WTC11 (cell line): ENCODE measurements around the gene FAM117B. TPM values are rescaled to one million over a fixed set of nuclear protein-coding genes. Genes with fewer than 3 reads are reported as not detected.

Source experiments
- ATAC-seq: fragments of 200-7000 bp; cut with Tn5 transposase; 2 replicates; pipeline ENCODE4 v1.10.0; 2021; ENCODE audit warnings: mild to moderate bottlenecking, moderate library complexity
- CTCF ChIA-PET: fragments of 300-600 bp; sonication (Branson Sonifier 250); formaldehyde crosslinking; loops from one replicate; lab custom pipeline; 2021; ENCODE audit warnings: antibody characterized with exemption; lab: Charles Lee
- POLR2A ChIA-PET: fragments of 350-600 bp; sonication (Branson Sonifier 250); formaldehyde crosslinking; loops from one replicate; lab custom pipeline; 2021; ENCODE audit warnings: antibody characterized with exemption; lab: Charles Lee
- DNase-seq: peaks from one replicate; pipeline ENCODE4 v3.0.0; 2021; ENCODE audit warnings: low spot score
- H3K27ac Mint-ChIP-seq: 2 replicates; pipeline ENCODE4 v1.8.0; 2021; ENCODE audit warnings: mixed read lengths
- H3K27me3 Mint-ChIP-seq: 2 replicates; pipeline ENCODE4 v1.8.0; 2021; ENCODE audit warnings: low read depth, mild to moderate bottlenecking, moderate library complexity, mixed read lengths
- H3K36me3 Mint-ChIP-seq: 2 replicates; pipeline ENCODE4 v1.8.0; 2021; ENCODE audit warnings: mixed read lengths
- H3K4me1 Mint-ChIP-seq: 2 replicates; pipeline ENCODE4 v1.8.0; 2022; ENCODE audit warnings: mixed read lengths
- H3K4me3 Mint-ChIP-seq: 2 replicates; pipeline ENCODE4 v1.8.0; 2021; ENCODE audit warnings: mild to moderate bottlenecking, moderate library complexity, mixed read lengths
- H3K9me3 Mint-ChIP-seq: 2 replicates; pipeline ENCODE4 v1.8.0; 2021; ENCODE audit warnings: mixed read lengths
- CBFB ChIP-seq: sonication (generic); formaldehyde crosslinking; IDR thresholded peaks from 2 replicates; pipeline ENCODE4 v1.8.1; 2022; ENCODE audit warnings: mild to moderate bottlenecking, low read depth, missing genetic modification reagents
- CREB1 ChIP-seq: sonication (generic); formaldehyde crosslinking; IDR thresholded peaks from 2 replicates; pipeline ENCODE4 v1.8.0; 2023; ENCODE audit warnings: mild to moderate bottlenecking, missing genetic modification reagents
- CREM ChIP-seq: sonication (generic); formaldehyde crosslinking; IDR thresholded peaks from 2 replicates; pipeline ENCODE4 v1.8.1; 2022; ENCODE audit warnings: mild to moderate bottlenecking, missing genetic modification reagents, moderate library complexity
- FOXP1 ChIP-seq: sonication (generic); formaldehyde crosslinking; IDR thresholded peaks from 2 replicates; pipeline ENCODE4 v1.8.0; 2022; ENCODE audit warnings: missing genetic modification reagents, mild to moderate bottlenecking, moderate library complexity, borderline replicate concordance
- GTF2I ChIP-seq: fragments of 250-450 bp; sonication (Bioruptor Pico); conservative IDR thresholded peaks from 2 replicates; pipeline ENCODE4 v1.4.0; 2021; ENCODE audit warnings: mild to moderate bottlenecking
- HMGA2 ChIP-seq: fragments of 250-450 bp; sonication (Bioruptor Pico); IDR thresholded peaks from 2 replicates; pipeline ENCODE4 v1.4.0; 2021; ENCODE audit warnings: mild to moderate bottlenecking, moderate library complexity
- JUN ChIP-seq: sonication (generic); formaldehyde crosslinking; IDR thresholded peaks from 2 replicates; pipeline ENCODE4 v1.8.0; 2023; ENCODE audit warnings: mild to moderate bottlenecking, missing genetic modification reagents
- KAT7 ChIP-seq: sonication (generic); formaldehyde crosslinking; IDR thresholded peaks from 2 replicates; pipeline ENCODE4 v1.8.1; 2023; ENCODE audit warnings: missing genetic modification reagents, mild to moderate bottlenecking, borderline replicate concordance
- NFATC4 ChIP-seq: fragments of 250-450 bp; sonication (Bioruptor Pico); IDR thresholded peaks from 2 replicates; pipeline ENCODE4 v1.9.0; 2021; ENCODE audit warnings: mild to moderate bottlenecking
- NR2C2 ChIP-seq: sonication (generic); formaldehyde crosslinking; IDR thresholded peaks from 2 replicates; pipeline ENCODE4 v1.8.0; 2022; ENCODE audit warnings: mild to moderate bottlenecking, missing genetic modification reagents
- SP1 ChIP-seq: sonication (generic); formaldehyde crosslinking; conservative IDR thresholded peaks from 2 replicates; pipeline ENCODE4 v1.8.1; 2022; ENCODE audit warnings: missing genetic modification reagents
- TCF7 ChIP-seq: sonication (generic); formaldehyde crosslinking; IDR thresholded peaks from 2 replicates; pipeline ENCODE4 v1.8.0; 2022; ENCODE audit warnings: mild to moderate bottlenecking, low read depth, missing genetic modification reagents, moderate library complexity
- ZNF121 ChIP-seq: sonication (generic); formaldehyde crosslinking; IDR thresholded peaks from 2 replicates; pipeline ENCODE4 v1.8.0; 2023; ENCODE audit warnings: missing genetic modification reagents
- total RNA-seq: library from RNA; stranded (reverse); gene quantifications from 3 replicates; pipeline ENCODE4 v1.2.3, GENCODE V29; 2021
- TF ChIP-seq, protein P1 (sequence below): fragments of 200-600 bp; IDR thresholded peaks from 2 replicates; pipeline ENCODE4 v1.8.0; 2022; ENCODE audit warnings: antibody characterized with exemption
- TF ChIP-seq, protein P2 (sequence below): fragments of 250-450 bp; sonication (Bioruptor Pico); IDR thresholded peaks from 2 replicates; pipeline ENCODE4 v2.1.2; 2022; ENCODE audit warnings: mild to moderate bottlenecking, moderate library complexity
- TF ChIP-seq, protein P3 (sequence below): sonication (generic); formaldehyde crosslinking; IDR thresholded peaks from 2 replicates; pipeline ENCODE4 v1.8.1; 2022; ENCODE audit warnings: low read depth, mild to moderate bottlenecking, moderate library complexity, missing genetic modification reagents, borderline replicate concordance
- TF ChIP-seq, protein P4 (sequence below): fragments of 250-450 bp; sonication (Bioruptor Pico); conservative IDR thresholded peaks from 2 replicates; pipeline ENCODE4 v1.9.0; 2021; ENCODE audit warnings: mild to moderate bottlenecking
- TF ChIP-seq, protein P5 (sequence below): sonication (generic); formaldehyde crosslinking; IDR thresholded peaks from 2 replicates; pipeline ENCODE4 v1.8.1; 2023; ENCODE audit warnings: mild to moderate bottlenecking, missing genetic modification reagents, moderate library complexity
- TF ChIP-seq, protein P6 (sequence below): sonication (generic); formaldehyde crosslinking; IDR thresholded peaks from 2 replicates; pipeline ENCODE4 v1.8.1; 2022; ENCODE audit warnings: mild to moderate bottlenecking, moderate library complexity, missing genetic modification reagents
- TF ChIP-seq, protein P7 (sequence below): sonication (generic); formaldehyde crosslinking; conservative IDR thresholded peaks from 2 replicates; pipeline ENCODE4 v1.8.1; 2022; ENCODE audit warnings: mild to moderate bottlenecking, missing genetic modification reagents
- TF ChIP-seq, protein P8 (sequence below): sonication (generic); formaldehyde crosslinking; IDR thresholded peaks from 2 replicates; pipeline ENCODE4 v1.8.1; 2023; ENCODE audit warnings: mild to moderate bottlenecking, moderate library complexity, missing genetic modification reagents
- TF ChIP-seq, protein P9 (sequence below): sonication (generic); formaldehyde crosslinking; IDR thresholded peaks from 2 replicates; pipeline ENCODE4 v1.8.0; 2022; ENCODE audit warnings: mild to moderate bottlenecking, missing genetic modification reagents
- TF ChIP-seq, protein P10 (sequence below): sonication (generic); formaldehyde crosslinking; conservative IDR thresholded peaks from 2 replicates; pipeline ENCODE4 v1.8.1; 2023; ENCODE audit warnings: mild to moderate bottlenecking, low read depth, missing genetic modification reagents, moderate library complexity
- TF ChIP-seq, protein P11 (sequence below): fragments of 250-450 bp; sonication (Bioruptor Pico); IDR thresholded peaks from 2 replicates; pipeline ENCODE4 v1.9.0; 2021; ENCODE audit warnings: mild to moderate bottlenecking

Gene FAM117B
- total RNA-seq, 1 experiment from 2014 or later, result 18.1 TPM

DNA sequence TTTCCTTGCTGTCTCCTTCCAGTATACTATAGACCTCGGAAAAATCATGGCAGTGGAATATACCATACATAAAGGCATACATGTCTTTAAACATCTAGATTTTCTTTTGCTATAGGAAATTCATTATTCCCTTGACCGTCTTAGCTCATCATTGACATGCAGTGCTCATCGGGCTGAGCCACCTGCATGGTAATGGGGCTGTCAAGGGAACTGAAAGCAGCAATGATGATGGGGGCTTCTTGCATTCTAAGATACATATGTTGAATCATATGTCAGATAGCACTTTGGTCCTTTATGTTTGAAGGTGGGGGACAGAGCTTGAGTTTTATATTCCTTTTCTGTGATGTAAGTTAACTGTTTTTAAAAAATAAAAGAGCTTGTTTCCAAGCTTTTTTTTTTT is 130.2 kb downstream of the FAM117B start:
- POLR2A ChIA-PET, result interaction anchor here (0.5 kb wide), 1 partner anchor 82 kb away, joined by 3 read pairs; no protein-coding TSS in a partner anchor

DNA sequence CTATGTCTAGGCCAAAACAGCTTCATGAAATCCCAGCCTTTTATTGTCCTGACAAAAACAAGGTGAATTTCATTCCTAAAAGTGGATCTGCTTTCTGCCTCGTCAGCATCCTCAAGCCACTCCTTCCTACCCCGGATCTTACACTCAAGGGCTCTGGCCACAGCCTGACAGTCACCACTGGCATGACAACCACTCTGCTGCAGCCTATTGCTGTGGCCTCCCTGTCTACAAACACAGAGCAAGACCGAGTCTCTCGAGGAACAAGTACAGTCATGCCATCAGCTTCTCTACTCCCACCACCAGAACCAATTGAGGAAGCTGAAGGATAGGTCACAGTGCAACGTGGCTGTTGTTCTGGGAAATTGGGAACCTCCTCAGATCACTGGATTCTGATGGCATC is 130.7 kb downstream of the FAM117B start:
- Mint-ChIP-seq H3K9me3 (no peaks in the 10 kb centered on the region), H3K4me3 (no peak overlapping the region), H3K36me3 (peaks cover 10% of the 10 kb centered on the region), H3K27me3 (no peaks in the 10 kb centered on the region), H3K4me1 (peaks cover 18% of the 10 kb centered on the region), H3K27ac (peak overlapping the region; percentile 36; the same call in 1 of the 2 replicates)
- CTCF ChIA-PET, result no interaction called here
- ATAC-seq, result no peak
- no peak for DNase-seq
- POLR2A ChIA-PET, result no interaction called here
- TF ChIP-seq, protein P1, sequence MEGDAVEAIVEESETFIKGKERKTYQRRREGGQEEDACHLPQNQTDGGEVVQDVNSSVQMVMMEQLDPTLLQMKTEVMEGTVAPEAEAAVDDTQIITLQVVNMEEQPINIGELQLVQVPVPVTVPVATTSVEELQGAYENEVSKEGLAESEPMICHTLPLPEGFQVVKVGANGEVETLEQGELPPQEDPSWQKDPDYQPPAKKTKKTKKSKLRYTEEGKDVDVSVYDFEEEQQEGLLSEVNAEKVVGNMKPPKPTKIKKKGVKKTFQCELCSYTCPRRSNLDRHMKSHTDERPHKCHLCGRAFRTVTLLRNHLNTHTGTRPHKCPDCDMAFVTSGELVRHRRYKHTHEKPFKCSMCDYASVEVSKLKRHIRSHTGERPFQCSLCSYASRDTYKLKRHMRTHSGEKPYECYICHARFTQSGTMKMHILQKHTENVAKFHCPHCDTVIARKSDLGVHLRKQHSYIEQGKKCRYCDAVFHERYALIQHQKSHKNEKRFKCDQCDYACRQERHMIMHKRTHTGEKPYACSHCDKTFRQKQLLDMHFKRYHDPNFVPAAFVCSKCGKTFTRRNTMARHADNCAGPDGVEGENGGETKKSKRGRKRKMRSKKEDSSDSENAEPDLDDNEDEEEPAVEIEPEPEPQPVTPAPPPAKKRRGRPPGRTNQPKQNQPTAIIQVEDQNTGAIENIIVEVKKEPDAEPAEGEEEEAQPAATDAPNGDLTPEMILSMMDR, result no peak
- TF ChIP-seq CREB1 (CRISPR knock-in tag) (no peak), CREM (CRISPR knock-in tag) (no peak), CBFB (no peak), NR2C2 (CRISPR knock-in tag) (no peak)
- TF ChIP-seq, protein P2, sequence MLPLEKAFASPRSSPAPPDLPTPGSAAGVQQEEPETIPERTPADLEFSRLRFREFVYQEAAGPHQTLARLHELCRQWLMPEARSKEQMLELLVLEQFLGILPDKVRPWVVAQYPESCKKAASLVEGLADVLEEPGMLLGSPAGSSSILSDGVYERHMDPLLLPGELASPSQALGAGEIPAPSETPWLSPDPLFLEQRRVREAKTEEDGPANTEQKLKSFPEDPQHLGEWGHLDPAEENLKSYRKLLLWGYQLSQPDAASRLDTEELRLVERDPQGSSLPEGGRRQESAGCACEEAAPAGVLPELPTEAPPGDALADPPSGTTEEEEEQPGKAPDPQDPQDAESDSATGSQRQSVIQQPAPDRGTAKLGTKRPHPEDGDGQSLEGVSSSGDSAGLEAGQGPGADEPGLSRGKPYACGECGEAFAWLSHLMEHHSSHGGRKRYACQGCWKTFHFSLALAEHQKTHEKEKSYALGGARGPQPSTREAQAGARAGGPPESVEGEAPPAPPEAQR (CRISPR knock-in tag), result no peak
- TF ChIP-seq, protein P3, sequence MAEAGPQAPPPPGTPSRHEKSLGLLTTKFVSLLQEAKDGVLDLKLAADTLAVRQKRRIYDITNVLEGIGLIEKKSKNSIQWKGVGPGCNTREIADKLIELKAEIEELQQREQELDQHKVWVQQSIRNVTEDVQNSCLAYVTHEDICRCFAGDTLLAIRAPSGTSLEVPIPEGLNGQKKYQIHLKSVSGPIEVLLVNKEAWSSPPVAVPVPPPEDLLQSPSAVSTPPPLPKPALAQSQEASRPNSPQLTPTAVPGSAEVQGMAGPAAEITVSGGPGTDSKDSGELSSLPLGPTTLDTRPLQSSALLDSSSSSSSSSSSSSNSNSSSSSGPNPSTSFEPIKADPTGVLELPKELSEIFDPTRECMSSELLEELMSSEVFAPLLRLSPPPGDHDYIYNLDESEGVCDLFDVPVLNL (CRISPR knock-in tag), result no peak
- TF ChIP-seq, protein P4, sequence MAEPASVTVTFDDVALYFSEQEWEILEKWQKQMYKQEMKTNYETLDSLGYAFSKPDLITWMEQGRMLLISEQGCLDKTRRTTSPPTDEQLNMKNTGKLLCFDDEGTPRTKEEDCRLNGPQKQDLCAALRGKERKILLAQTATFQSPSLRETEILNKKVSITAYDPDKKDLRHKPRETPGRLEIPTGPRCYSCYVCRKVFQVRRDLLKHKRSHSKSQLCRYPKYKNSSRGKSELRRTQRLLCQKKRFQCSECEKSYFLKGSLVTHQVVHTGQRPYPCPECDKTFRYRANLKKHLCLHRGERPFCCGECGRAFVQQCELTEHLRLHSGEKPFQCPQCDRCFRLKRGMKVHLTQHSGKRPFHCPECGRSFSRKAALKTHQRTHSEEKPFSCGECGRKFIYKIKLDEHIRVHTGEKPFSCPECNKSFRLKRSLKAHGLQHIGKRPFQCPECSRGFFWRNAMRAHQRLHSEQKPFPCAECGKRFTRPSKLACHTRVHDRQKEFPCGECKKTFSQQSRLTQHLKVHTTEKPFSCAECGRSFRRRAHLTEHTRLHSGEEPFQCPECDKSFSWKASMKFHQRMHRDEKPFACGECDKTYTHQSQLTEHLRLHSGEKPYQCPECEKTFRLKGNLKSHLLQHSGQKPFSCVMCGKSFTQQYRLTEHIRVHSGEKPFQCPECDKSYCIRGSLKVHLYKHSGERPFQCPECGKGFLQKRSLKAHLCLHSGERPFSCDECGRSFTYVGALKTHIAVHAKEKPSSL, result no peak

More for the DNA sequence above, 130.2 kb downstream of the FAM117B start:
- CTCF ChIA-PET, result no interaction called here
- no peak for ATAC-seq
- Mint-ChIP-seq H3K36me3 (peaks cover 11% of the 10 kb centered on the region), H3K27me3 (no peaks in the 10 kb centered on the region), H3K9me3 (no peaks in the 10 kb centered on the region)
- no peak for DNase-seq
- TF ChIP-seq KAT7 (CRISPR knock-in tag), result no peak
- no peak for TF ChIP-seq ZNF121
- no peak for TF ChIP-seq HMGA2
- TF ChIP-seq, protein P5, sequence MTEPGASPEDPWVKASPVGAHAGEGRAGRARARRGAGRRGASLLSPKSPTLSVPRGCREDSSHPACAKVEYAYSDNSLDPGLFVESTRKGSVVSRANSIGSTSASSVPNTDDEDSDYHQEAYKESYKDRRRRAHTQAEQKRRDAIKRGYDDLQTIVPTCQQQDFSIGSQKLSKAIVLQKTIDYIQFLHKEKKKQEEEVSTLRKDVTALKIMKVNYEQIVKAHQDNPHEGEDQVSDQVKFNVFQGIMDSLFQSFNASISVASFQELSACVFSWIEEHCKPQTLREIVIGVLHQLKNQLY, result no peak
- no peak for TF ChIP-seq GTF2I
- TF ChIP-seq JUN (CRISPR knock-in tag), result no peak
- no peak for TF ChIP-seq SP1
- TF ChIP-seq NFATC4 (CRISPR knock-in tag), result no peak
- TF ChIP-seq, protein P6, sequence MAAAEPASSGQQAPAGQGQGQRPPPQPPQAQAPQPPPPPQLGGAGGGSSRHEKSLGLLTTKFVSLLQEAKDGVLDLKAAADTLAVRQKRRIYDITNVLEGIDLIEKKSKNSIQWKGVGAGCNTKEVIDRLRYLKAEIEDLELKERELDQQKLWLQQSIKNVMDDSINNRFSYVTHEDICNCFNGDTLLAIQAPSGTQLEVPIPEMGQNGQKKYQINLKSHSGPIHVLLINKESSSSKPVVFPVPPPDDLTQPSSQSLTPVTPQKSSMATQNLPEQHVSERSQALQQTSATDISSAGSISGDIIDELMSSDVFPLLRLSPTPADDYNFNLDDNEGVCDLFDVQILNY, result no peak
- no peak for TF ChIP-seq FOXP1
- no peak for TF ChIP-seq CREB1 (CRISPR knock-in tag)
- TF ChIP-seq, protein P7, sequence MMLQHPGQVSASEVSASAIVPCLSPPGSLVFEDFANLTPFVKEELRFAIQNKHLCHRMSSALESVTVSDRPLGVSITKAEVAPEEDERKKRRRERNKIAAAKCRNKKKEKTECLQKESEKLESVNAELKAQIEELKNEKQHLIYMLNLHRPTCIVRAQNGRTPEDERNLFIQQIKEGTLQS (CRISPR knock-in tag), result no peak
- TF ChIP-seq, protein P8, sequence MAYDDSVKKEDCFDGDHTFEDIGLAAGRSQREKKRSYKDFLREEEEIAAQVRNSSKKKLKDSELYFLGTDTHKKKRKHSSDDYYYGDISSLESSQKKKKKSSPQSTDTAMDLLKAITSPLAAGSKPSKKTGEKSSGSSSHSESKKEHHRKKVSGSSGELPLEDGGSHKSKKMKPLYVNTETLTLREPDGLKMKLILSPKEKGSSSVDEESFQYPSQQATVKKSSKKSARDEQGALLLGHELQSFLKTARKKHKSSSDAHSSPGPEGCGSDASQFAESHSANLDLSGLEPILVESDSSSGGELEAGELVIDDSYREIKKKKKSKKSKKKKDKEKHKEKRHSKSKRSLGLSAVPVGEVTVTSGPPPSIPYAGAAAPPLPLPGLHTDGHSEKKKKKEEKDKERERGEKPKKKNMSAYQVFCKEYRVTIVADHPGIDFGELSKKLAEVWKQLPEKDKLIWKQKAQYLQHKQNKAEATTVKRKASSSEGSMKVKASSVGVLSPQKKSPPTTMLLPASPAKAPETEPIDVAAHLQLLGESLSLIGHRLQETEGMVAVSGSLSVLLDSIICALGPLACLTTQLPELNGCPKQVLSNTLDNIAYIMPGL (CRISPR knock-in tag), result no peak
- TF ChIP-seq TCF7 (CRISPR knock-in tag), result no peak
- TF ChIP-seq, protein P9, sequence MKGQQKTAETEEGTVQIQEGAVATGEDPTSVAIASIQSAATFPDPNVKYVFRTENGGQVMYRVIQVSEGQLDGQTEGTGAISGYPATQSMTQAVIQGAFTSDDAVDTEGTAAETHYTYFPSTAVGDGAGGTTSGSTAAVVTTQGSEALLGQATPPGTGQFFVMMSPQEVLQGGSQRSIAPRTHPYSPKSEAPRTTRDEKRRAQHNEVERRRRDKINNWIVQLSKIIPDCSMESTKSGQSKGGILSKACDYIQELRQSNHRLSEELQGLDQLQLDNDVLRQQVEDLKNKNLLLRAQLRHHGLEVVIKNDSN (CRISPR knock-in tag), result no peak
- TF ChIP-seq, protein P10, sequence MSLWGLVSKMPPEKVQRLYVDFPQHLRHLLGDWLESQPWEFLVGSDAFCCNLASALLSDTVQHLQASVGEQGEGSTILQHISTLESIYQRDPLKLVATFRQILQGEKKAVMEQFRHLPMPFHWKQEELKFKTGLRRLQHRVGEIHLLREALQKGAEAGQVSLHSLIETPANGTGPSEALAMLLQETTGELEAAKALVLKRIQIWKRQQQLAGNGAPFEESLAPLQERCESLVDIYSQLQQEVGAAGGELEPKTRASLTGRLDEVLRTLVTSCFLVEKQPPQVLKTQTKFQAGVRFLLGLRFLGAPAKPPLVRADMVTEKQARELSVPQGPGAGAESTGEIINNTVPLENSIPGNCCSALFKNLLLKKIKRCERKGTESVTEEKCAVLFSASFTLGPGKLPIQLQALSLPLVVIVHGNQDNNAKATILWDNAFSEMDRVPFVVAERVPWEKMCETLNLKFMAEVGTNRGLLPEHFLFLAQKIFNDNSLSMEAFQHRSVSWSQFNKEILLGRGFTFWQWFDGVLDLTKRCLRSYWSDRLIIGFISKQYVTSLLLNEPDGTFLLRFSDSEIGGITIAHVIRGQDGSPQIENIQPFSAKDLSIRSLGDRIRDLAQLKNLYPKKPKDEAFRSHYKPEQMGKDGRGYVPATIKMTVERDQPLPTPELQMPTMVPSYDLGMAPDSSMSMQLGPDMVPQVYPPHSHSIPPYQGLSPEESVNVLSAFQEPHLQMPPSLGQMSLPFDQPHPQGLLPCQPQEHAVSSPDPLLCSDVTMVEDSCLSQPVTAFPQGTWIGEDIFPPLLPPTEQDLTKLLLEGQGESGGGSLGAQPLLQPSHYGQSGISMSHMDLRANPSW (CRISPR knock-in tag), result no peak
- TF ChIP-seq, protein P11, sequence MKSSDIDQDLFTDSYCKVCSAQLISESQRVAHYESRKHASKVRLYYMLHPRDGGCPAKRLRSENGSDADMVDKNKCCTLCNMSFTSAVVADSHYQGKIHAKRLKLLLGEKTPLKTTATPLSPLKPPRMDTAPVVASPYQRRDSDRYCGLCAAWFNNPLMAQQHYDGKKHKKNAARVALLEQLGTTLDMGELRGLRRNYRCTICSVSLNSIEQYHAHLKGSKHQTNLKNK (CRISPR knock-in tag), result no peak
- TF ChIP-seq, all 79 proteins: peak for 0
- Mint-ChIP-seq H3K4me1 (peaks cover 18% of the 10 kb centered on the region), H3K4me3 (no peak overlapping the region), H3K27ac (no peak overlapping the region)
